NB4 (cell line): ENCODE measurements around the gene C1QC.

Experiments used
- CTCF ChIP-seq: IDR thresholded peaks from one replicate; pipeline ENCODE4 v1.5.1; 2012; ENCODE audit warnings: low read depth, low read length
- MYC ChIP-seq: IDR thresholded peaks from 2 replicates; pipeline ENCODE4 v1.6.1; 2011; ENCODE audit warnings: low read depth, low read length
- POLR2A ChIP-seq: IDR thresholded peaks from 2 replicates; pipeline ENCODE4 v1.6.1; 2011; ENCODE audit warnings: mild to moderate bottlenecking; ENCODE audit not compliant: insufficient read length; ENCODE audit errors: extremely low read depth
- TF ChIP-seq, protein P1 (sequence below): IDR thresholded peaks from 2 replicates; pipeline ENCODE4 v1.6.1; 2011; ENCODE audit warnings: low read depth, low read length

- TF ChIP-seq POLR2A (no peak), CTCF (no peak), MYC (no peak)
- TF ChIP-seq, protein P1, sequence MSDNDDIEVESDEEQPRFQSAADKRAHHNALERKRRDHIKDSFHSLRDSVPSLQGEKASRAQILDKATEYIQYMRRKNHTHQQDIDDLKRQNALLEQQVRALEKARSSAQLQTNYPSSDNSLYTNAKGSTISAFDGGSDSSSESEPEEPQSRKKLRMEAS: no peak
Measured at GRCh38 chr1:22689505-22689904, 46.1 kb downstream of the C1QC start.
